SKM-1 (cell line): ENCODE results near the gene CCDC183.
"Not testable (repeated sequence)": the region's sequence is repeated elsewhere in the genome, so short reads cannot be mapped to it uniquely, and the experiment has no call there.

Experiments used
- DNase-seq: peaks from one replicate; lab custom pipeline; 2025; ENCODE audit not compliant: unreplicated experiment; lab: John Stamatoyannopoulos, UW

Gene CCDC183

DNA sequence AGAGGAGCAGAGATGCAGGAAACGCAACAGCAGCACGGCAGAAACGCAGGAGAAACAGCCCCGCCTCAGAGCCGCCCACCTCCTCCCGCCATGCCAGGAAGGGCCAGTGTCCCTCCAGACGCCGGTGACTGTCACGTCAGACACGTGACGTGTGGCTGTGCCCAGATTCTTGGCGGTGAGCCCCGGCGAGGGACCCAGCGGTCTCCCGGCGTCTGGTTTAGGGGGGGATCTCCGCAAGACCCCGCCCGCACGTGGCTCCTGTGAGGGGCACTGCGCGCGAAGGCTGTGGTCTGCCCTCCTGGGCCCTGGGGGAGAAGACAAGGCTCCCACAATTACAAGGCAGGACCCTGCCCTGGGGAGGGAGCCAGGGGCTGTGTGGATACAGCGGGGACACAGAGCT is 35.7 kb upstream of the CCDC183 start:
- no peak for DNase-seq

DNA sequence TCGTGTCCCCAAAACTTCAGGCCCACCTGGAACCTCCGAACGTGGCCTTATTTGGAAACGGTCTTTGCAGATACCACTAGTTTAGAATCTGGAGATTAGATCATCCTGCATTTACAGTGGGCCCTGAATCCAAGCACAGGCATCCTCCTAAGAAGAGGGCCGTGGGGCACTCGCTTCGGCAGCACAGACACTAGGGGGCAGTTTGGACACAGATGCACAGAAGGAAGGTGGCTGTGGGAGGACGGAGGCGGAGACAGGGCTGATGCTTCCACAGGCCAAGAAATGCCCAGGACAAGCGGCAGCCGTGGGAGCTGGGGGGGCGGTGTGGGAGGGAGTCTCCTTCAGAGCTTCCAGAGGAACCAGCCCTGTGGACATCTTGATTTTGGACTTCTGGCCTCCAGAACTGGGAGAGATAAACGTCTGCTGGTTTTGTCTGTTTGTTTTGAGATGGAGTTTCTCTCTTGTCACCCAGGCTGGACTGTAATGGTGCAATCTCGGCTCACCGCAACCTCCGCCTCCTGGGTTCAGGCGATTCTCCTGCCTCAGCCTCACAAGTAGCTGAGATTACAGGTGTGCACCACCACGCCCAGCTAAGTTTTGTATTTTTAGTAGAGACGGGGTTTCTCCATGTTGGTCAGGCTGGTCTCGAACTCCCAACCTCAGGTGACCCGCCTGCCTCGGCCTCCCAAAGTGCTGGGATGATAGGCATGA is 35.1 kb upstream of the CCDC183 start:
- DNase-seq = peak; percentile 51

DNA sequence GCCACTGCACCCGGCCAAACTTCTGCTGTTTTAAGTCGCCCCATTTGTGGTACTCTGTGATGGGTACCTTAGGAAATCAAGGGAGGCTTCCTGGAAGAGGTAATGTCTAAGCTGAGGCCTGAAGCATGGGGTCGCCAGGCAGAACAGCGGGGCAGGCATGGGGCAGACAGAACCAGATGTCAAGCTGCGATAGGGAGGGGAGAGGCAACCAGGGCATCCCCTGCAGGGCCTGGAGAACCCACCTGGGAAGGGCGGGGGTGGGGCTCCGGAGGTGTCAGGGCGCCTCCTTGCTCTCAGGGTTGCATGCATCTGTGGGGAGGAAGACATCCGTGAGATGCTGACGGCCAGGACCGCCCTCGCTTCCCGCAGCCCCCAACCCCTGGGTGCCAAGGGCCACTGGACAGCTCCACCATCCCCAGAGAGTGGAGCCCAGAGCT is 34.6 kb upstream of the CCDC183 start:
- no peak for DNase-seq

DNA sequence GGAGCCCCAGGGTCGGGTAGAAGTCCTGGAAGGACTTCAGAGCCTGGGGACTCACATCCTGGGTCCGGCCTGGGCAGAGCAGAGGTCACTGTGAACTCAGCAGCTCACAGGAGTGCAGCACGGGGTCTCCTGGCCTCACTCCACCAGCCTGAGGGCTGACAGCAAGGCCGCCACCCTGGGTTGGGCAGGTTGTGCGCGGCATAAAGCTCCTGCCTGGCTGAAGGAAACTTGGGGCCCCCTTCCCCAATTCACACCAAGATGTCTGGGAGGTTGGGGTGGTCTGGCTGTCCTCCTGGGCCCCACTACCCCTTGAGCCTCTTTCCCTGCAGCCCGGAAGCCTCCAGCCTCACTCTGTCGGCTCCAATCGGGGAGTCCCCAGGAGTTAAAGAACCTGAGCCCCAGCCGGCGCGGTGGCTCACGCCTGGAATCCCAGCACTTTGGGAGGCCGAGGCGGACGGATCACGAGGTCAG is 33.9 kb upstream of the CCDC183 start:
- no peak for DNase-seq

DNA sequence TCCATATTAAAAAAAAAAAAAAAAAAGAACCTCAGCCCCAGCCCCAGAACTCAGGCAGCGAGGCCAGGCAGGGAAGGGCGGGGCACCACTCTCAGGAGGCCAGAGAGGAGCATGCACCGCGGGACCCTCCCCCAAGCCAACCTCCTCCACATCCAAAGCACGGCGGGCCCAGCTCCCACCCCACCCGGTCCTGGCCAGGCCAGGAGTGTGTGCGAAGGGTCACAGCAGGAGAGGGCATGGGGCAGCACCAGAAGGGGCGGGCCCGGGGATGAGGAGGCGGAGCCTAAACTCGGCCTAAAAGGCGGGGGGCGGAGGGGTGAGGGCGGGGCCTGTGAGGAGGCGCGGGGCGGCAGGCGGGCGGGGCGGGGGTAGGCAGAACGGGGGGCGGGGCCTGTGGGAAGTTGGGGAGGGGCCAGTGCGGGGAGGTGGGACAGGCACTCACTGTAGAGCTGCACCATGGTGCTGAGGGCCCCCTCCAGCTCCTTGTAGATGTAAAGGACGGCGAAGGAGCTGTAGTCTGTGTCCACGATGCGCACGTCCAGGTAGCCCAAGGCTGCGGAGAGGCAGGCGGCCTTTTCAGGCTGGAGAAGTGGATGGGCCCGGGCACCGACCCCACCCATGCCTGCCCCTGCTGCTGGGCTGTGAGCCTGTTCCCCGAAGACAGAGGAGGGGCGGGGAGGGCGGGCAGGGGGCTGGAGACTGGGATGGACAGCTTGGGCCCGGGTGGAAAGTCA is 33.1 kb upstream of the CCDC183 start:
- DNase-seq = no peak

DNA sequence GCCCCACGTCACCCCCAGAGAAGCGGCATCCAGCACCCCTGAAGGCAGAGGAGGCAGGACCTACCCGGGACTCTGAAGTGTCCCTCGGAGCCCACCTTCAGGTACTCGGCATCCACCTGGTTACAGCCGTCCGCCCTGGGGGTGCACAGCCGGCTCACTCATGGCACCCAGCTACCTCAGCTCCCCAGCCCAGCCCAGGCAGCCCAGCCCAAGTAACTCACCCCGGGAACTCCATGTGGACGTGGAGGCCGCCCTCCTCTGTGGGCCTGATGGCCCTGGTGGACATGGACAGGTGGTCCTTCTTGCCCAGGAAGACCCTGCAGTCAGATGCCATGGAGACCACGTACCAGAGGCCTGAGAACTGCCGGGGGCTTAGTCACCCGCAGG is 32.5 kb upstream of the CCDC183 start:
- no peak for DNase-seq

DNA sequence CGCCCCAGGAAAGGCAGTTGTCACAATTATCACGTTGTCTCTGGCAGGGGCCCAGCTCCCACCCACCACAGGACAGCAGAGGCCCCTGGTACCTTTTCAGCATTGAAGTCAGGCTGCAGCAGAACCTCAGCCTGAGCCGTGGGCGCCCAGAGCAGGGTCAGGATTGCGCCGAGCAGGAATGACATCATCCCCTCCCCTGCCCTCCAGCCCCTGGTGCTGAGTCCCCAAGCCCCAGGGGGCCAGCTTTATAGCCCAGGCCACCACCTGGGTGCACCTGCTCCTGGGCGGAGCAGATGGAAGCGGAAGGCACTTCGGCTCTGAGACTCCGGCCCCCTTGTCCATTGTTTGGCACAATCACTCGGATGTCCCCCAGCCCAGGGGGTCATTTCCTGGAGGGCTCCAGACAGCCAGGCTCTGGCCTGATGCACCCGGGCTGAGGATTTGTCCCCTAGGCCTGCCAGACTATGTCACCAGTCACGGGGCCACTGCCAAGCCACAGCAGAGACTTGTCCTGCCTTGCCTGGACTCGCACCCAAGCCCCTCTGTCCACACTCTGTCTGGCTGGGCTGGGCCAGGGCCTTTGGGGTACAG is 31.7 kb upstream of the CCDC183 start, which contains the start of gene LCN15:
Gene LCN15, minus strand, starts transcription at position 218 of the 591 bp plus-strand sequence. Its CDS starts 30 bp downstream, at position 188.
- no peak for DNase-seq

DNA sequence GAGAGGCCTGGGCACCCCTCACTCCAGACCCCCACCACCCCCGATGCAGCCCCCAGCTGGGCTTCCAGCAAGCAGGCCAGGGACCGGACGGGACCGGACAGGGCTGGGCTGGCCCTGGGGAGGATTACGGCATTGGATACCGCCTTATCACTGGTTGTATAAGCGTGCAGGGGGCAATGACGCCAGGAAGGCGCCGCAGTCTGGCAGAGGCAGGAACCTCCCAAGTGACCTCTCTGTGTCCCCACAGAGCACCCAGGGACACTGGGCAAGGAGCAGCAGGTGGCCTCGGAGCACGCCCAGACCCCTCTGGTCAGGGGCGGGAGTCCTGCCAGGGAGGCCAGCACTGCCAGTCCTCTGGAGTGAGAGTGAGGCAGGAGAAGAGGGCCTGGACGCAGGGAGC is 31.1 kb upstream of the CCDC183 start:
- no peak for DNase-seq

DNA sequence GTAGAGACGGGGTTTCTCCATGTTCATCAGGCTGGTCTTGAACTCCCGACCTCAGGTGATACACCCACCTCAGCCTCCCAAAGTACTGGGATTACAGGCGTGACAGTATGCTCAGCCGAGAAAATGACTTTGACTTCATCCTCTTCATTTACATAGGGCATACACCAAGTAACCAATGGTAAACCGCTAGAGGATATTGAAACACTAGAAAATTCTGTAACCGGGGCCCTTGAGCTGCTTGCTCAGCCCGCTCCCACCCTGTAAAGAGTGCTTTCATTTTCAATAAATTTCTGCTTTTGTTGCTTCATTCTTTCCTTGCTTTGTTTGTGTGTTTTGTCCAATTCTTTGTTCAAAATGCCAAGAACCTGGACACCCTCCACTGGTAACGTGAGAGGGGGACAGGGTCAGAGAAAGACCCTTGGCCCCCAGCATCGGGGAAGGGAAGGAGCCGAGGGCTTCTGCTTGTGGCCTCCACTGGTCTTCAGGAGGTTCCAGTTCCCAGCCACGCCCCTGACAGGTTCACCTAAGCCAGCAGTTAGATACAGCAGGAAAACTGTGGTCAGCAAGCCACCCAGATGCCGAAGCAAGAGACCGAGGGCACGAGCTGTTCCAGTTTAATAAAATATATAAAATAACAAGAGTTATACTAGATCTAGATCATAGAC is 30.3 kb upstream of the CCDC183 start:
- DNase-seq = not testable (repeated sequence)

DNA sequence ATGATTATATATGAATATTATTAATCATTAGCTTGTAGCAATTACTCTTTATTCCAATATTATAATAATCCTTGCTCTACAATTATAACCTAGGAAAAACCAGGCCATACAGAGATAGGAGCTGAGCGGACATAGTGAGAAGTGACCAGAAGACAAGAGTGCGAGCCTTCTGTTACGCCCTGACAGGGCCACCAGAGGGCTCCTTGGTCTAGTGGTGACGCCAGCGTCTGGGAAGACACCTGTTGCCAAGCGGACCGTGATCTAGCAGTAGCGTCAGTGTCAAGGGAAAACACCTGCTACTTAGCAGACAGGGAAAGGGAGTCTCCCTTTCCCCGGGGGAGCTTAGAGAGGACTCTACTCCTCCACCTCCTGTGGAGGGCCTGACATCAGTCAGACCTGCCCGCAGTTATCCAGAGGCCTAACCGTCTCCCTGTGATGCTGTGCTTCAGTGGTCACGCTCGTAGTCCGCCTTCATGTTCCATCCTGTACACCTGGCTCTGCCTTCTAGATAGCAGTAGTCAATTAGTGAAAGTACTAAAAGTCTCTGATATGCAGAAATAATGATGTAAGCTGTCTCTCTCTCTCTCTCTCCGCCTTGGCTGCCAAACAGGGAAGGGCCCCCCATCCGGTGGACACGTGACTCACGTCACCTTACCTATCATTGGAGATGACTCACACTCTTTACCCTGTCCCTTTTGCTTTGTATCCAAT is 29.6 kb upstream of the CCDC183 start:
- not testable (repeated sequence) for DNase-seq

DNA sequence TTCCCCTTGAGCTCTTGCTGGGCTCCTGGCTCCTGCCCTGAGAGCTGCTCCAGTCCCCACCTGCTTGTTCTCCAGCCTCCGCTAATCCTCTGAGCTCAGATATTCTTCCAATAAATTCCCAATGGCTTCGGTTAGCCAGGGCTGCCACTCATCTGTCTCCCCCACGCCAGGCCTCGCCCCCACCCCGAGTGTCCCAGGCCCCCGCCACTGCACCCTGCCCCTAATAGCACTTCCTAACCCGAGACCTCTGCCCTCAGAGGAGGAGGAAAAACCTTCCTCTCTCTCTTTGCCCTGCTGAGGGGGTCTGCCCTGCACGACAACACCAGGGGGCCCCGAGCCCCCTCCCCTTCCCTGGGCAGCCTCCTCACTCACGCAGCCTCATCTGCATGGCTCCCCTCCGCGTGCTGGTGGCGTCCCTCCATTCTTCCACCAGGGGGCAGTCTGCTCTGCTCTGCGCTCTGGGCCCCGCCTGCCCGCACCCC is 26.4 kb upstream of the CCDC183 start:
- peak; percentile 14 for DNase-seq

DNA sequence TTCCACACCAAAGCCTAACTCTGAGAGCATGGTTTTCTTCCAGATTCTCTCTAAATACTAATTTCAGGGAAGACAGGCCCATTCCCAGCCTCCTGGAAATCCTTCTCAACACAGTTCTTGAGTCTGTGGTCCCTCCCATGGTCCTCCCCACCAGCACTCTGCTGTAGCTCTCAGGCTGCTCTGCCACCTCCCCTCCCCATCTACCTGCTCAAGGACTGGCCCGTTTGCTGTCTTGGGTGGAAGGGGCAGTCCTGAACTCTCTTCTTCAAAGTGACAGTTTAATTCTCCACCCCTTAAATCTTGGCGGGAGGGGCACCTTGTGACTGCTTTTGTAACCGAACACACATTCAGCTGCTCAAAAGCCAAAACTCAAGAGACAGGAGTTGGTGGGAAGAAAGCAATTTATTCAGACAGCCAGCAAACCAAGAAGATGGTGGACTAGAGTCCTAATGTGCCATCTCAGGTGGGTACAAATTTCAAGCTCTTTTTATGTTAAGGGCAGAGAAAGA is 24.2 kb upstream of the CCDC183 start:
- DNase-seq = no peak

DNA sequence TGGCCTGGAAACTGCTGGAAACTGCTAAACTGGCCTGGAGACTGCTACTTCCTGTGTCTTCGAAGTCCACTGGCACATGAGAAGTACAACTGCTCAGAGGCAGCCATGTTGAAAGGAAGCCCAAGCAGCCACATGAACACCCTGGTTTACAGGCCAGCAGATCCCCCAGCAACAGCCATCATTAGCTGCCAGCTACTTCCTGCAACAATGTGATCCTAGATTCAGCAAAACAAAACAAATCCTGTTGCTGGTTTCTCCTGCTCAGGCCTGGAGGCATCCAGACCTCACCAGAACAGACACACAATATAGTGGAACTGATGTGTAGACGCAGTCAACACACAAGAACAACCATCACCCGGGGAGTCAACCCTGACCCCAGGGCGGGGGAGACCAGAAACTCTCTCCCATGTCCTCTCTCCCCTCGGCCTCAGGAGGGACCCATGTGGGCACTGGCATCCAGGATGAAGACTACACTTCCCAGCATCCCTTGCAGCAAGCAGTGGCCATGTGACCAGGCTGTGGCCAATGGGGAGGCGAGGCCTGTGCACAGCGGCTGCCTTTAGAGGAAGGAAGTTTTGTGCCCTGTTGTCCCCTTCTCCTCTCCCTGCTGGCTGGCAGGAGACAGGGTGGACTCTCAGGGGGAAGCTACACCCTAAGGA is 22.6 kb upstream of the CCDC183 start:
- peak; percentile 12 for DNase-seq

DNA sequence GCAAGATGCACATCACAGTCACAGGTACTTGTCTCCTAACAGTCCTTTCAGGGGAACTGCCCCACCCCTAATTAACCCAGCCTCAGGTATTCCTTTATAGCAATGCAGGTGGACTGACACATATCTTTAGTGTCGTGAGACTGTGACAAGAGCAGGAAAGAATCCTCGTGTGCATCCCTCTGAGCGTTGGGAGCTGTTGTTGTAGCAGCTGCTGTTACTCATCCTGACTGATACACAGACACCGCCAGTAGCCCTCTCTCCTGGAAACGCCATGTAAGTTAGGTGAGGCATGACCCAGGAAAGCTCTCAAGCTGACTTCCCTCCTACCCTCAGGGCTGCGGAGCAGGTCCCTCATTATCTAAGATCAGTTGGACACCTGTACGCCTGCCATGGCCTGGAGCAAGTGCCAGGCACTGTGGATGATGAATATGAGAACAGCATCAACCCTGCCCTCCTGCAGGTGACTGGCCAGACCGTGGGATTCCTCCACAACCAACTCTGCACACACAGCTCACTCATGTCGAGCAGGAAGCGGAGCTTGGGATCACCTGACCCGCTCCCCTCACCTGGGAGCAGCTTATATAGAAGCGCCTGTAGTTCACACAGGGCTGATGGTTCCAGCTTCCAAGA is 21.6 kb upstream of the CCDC183 start:
- DNase-seq = no peak

DNA sequence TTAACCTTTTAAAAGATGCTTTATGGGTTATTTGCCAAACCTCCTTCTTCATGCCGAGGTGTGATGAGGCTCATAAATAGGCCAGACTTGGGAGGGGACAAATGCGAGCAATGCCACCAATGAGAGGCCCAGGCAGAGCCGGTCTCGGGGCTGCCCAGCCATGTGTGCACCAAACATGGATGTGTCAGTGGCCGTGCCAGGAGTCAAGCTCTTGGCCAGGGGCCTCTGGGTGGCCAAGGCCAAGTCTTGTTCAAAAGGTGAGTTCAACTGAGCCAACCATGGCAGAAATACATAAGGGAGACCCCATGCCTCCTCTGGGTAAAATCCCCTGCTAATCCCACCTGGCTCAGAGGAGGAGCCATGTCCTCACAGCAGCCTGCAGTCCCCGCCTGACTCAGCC is 20.9 kb upstream of the CCDC183 start:
- DNase-seq = no peak

DNA sequence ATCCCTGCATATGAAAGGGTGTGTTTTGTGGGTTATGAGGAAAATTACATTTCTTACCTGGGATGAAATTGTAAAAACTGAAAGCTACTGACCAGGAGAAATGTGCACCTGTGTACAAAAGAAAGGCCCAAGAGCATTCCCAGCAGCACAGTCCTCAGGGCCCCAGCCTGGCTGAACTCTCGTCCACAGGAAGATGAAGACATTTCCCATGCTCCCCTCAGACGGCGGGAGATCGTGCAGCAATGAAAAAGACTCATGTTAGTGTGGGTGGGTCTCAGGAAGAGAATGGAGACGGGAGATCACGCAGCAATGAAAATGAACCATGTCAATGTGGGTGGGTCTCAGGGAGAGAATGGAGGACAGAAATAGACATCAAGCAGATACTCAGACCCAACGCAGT is 19.2 kb upstream of the CCDC183 start:
- no peak for DNase-seq

DNA sequence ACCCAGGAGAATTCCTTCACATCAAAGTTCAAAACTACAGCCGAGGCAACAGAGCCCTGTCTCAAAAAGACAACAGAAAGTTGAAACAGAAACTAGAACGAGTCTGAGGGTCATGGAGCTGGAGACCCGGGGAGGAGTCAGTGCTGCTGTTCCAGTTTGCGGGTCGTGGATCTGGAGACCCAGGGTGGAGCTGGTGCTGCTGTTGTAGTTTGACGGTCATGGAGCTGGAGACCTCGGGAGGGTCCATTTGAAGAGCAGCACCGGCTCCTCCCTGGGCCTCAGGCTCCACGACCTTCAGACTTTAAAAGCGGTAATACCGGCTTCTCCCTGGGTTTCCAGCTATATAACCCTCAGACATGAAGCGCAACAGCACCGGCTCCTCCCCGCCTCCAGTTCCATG is 18.8 kb upstream of the CCDC183 start:
- no peak for DNase-seq

DNA sequence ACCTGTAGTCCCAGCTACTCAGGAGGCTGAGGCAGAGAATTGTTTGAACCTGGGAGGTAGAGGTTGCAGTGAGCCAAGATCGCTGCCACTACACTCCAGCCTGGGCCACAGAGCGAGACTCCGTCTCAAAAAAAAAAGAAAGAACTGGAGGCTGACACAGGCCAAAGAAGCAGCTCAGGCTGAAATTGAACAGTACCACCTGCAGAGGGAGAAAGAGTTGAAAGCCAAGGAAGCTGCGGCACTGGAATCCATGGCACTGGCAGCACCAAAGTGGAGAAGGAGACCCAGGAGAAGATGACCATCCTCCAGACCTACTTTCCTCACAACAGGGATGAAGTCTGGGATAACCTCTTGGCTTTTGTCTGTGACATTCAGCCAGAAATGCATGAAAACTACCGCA is 16.3 kb upstream of the CCDC183 start:
- DNase-seq = no peak

DNA sequence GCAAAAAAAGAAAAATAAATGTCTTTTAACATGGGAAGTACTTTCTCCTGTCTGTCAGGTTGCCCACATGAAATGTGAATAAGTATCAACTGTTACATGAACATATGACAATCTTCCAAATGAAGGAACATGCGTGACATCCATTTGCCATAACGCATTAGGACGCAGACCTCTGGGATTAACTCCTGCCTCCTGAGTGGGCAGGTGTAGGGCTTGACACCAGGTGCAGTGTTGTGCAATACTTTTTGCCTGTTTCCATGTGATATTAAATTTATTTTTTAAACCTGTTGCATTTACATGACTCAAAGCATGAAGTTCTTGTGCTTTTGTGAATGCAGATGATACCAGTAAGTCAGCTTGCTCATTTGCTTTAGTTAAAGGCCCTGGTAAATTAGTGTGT is 13.7 kb upstream of the CCDC183 start:
- DNase-seq = no peak
